Measurements from ENCODE around the gene NFATC3. TPM values are rescaled to one million over a fixed set of nuclear protein-coding genes. Genes with fewer than 3 reads are reported as not detected.

The NFATC3 gene
- total RNA-seq, 1 donor from 2014 or later: 21.6 TPM

- peak; percentile 89 to 90 for DNase-seq (ENCODE audit: low spot score in 2 of 2)
- no peak for FAIRE-seq
Measured at GRCh38 chr16:68264128-68265077, 179.2 kb downstream of the NFATC3 start, which contains the start of gene SLC7A6. TSS of gene SLC7A6 (plus strand) at chr16:68264526. CDS start at chr16:68274727, 10,201 bp downstream.

- FAIRE-seq (no peak), DNase-seq (ENCODE audit: low spot score in 2 of 2) (peak in 1 of 2 donors; percentile 46)
Measured at GRCh38 chr16:68265078-68265920, 180.1 kb downstream of the NFATC3 start.

DNA sequence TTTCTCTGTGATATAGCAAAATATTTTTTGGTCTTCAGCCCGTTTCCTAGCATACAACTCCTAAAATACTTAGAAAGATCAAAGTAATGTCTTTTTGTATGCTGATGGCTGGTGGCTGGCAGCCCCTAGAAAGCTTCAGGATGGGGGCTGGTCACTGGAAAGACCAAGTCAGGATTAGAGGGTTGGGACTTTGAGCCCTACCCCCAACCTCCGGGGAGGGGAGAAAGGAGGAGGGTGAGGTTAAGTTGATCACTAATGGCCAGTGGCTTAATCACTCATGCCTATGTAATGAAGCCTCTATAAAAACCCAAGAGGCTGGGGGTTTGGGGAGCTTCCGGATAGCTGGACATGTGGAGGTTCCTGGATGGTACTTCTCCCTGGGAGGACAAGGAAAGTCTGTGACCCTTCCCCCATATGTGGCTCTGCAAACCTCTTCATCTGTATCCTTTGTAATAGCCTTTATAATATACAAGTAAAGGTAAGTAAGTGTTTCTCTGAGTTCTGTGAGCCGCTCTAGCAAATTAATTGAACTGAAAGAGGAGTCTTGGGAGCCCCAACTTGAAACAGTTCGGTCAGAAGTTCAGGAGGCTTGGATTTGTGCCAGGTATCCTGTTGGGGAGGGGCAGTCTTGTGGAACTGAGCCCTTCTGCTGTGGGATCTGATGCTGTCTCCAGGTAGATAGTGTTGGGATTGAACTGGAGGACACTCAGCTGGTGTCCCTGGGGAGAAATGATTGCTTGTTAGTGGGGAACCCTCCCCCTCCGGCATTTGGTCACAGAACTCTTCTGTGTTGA lies 182.6 kb downstream of the NFATC3 start:
- FAIRE-seq: no peak
- no peak for DNase-seq (ENCODE audit: low spot score in 2 of 2)

DNA sequence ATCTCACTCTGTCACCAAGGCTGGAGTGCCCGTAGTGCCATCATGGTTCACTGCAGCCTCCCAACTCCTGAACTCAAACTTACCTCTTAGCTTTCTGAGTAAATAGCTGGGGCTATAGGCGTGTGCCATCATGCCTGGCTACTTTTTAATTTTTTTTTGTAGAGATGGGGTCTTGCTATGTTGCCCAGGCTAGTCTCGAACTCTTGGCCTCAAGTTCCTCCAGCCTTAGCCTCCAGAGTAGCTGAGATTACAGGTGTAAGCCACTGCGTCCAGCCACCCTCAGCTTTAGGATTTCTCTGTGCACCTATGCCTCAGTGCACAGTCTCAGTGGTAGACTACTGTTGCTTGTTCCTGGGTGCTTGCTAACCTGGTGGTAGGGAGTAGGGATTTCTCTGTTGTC lies 184.6 kb downstream of the NFATC3 start:
- no peak for FAIRE-seq
- DNase-seq (ENCODE audit: low spot score in 2 of 2): no peak

GRCh38 chr16:68270353-68270752 lies 185.2 kb downstream of the NFATC3 start:
- no peak for FAIRE-seq
- DNase-seq (ENCODE audit: low spot score in 2 of 2): no peak

- DNase-seq (ENCODE audit: low spot score in 2 of 2): no peak
Measured at GRCh38 chr16:68272507-68273209, 187.5 kb downstream of the NFATC3 start.

GRCh38 chr16:68273459-68273858 lies 188.3 kb downstream of the NFATC3 start:
- FAIRE-seq (no peak), DNase-seq (ENCODE audit: low spot score in 2 of 2) (no peak)

More at GRCh38 chr16:68272507-68273209, 187.5 kb downstream of the NFATC3 start:
- FAIRE-seq: no peak

- no peak for FAIRE-seq
- no peak for DNase-seq (ENCODE audit: low spot score in 2 of 2)
Measured at GRCh38 chr16:68273896-68274295, 188.7 kb downstream of the NFATC3 start.

DNA sequence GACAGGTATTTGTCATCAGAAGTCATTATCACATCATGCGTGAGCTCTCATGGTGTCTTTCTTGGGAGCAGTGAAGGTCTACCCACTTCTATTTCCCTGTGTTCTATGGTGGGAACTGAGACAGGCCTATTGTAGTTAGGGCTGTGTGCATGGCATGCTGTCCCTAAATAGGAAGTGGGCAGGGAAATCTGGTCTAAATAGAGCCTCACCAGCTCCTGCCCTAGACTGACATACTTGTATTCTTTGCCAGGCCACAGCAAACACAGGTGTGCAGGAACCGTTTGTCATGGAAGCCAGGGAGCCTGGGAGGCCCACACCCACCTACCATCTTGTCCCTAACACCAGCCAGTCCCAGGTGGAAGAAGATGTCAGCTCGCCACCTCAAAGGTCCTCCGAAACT lies 189.3 kb downstream of the NFATC3 start:
- DNase-seq (ENCODE audit: low spot score in 2 of 2) (no peak), FAIRE-seq (no peak)

DNA sequence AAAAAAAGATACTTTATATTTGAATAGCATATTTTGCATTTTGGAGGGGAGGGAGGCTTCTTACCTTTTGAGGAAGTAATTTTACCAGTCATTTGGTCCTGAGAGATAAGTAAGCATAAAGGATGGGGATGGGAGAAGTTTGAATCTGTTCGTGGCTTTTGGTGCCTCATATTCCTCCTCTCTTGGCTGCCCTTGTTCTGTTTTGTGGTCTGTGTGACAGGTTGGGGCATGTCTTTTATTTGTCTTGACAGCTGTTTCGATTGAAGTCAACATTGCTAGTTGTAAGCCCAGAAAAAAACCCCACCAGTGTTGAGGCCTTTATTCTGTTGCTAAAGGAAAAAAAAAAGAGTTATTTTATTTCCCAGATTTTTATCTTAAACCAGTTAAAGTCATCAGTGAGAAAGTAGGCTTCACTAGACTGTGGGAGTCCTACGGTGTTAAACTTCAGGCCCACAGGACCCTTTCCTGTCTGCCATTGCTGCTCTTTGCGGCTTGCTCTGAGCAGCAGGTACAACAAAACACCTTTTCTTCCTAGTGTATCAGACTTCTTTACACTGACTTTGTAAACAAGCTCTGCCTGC lies 190.5 kb downstream of the NFATC3 start:
- FAIRE-seq: no peak
- DNase-seq (ENCODE audit: low spot score in 2 of 2): no peak

GRCh38 chr16:68276223-68276622 lies 191.1 kb downstream of the NFATC3 start:
- no peak for DNase-seq (ENCODE audit: low spot score in 2 of 2)
- FAIRE-seq: no peak

Small RNA genes lying within 50 kb of the gene (small RNA-seq; reads per million reads assigned to genes)
- gene RF00019 (not detected), gene RF00554 (not detected)

Other genes with a start within 250 kb of the NFATC3 start
- gene THAP11, start 243.1 kb upstream of the NFATC3 start, total RNA-seq: 26.5 TPM
- 70.9 TPM for gene NUTF2, start 238.4 kb upstream of the NFATC3 start, total RNA-seq
- 25.3 TPM for gene CENPT, start 237.7 kb upstream of the NFATC3 start, total RNA-seq
- gene EDC4, start 212.3 kb upstream of the NFATC3 start, total RNA-seq: 64.0 TPM
- gene NRN1L, start 200.5 kb upstream of the NFATC3 start, total RNA-seq: not detected
- 6.5 TPM for gene PSKH1, start 192.1 kb upstream of the NFATC3 start, total RNA-seq
- 2.0 TPM for gene CTRL, start 153.5 kb upstream of the NFATC3 start, total RNA-seq
- gene PSMB10, start 148.5 kb upstream of the NFATC3 start, total RNA-seq: 13.0 TPM
- 0.82 TPM for gene LCAT, start 141.2 kb upstream of the NFATC3 start, total RNA-seq
- gene SLC12A4, start 116.7 kb upstream of the NFATC3 start, total RNA-seq: 6.5 TPM
- gene DPEP3, start 104.9 kb upstream of the NFATC3 start, total RNA-seq: not detected
- 0.82 TPM for gene DPEP2, start 85.9 kb upstream of the NFATC3 start, total RNA-seq
- gene DPEP2NB, start 69.5 kb upstream of the NFATC3 start, total RNA-seq: not detected
- gene DDX28, start 62.1 kb upstream of the NFATC3 start, total RNA-seq: 13.5 TPM
- gene DUS2, start 62.1 kb upstream of the NFATC3 start, total RNA-seq: 11.0 TPM
- not detected for gene ESRP2, start 150.8 kb downstream of the NFATC3 start, total RNA-seq
- 18.3 TPM for gene PLA2G15, start 160.0 kb downstream of the NFATC3 start, total RNA-seq
- gene SLC7A6, start 179.2 kb downstream of the NFATC3 start, total RNA-seq: 17.1 TPM
- 11.4 TPM for gene SLC7A6OS, start 225.6 kb downstream of the NFATC3 start, total RNA-seq
- 39.5 TPM for gene PRMT7, start 225.6 kb downstream of the NFATC3 start, total RNA-seq